GM10266 (cell line): ENCODE data around the gene HNRNPA2B1.
"Not testable (repeated sequence)": the region's sequence is repeated elsewhere in the genome, so short reads cannot be mapped to it uniquely, and the experiment has no call there.

Experiments used
- DNase-seq: peaks from one replicate; pipeline ENCODE4 v3.0.0; 2012; ENCODE audit errors: extremely low spot score
- TF ChIP-seq, protein P1 (sequence below): IDR thresholded peaks from 2 replicates; pipeline ENCODE4 v1.5.1; 2012; ENCODE audit warnings: mild to moderate bottlenecking, low read depth; ENCODE audit not compliant: control insufficient read depth, insufficient read depth; ENCODE audit errors: missing control alignments

The HNRNPA2B1 gene

DNA sequence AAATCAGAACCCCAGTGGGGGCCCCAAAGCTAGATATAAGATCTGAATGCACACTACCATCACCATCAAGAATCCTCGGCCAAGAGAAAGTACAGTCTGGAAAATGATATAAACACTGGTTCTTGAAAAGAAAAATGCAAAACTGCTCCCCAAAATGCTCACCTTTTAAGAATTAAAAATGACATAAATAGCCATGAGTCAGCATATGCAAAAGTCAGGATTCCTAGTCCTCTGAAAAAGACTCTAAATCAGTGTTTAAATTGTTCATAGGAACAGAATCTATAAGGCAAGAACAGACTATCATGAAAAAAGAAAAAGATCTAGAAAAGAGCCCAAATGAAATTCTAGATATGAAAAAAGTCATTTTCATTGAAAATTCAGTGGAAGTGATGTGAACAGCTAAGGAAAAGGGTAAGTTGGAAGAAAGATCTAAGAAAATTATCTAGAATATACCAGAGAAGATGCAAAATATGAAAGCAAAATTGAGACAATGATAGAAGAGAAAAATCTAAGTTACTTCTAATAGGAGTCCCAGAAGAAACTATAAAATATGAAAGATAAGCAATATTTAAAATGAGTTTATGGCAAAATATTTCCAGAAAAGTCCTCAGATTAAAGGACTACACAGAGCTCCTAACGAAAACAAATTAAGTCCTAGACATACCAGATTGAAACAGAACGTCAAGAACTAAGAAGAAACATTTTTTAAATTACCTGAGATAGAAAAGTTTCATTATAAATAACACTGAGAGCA, 18.9 kb downstream of the HNRNPA2B1 start:
- TF ChIP-seq, protein P1, sequence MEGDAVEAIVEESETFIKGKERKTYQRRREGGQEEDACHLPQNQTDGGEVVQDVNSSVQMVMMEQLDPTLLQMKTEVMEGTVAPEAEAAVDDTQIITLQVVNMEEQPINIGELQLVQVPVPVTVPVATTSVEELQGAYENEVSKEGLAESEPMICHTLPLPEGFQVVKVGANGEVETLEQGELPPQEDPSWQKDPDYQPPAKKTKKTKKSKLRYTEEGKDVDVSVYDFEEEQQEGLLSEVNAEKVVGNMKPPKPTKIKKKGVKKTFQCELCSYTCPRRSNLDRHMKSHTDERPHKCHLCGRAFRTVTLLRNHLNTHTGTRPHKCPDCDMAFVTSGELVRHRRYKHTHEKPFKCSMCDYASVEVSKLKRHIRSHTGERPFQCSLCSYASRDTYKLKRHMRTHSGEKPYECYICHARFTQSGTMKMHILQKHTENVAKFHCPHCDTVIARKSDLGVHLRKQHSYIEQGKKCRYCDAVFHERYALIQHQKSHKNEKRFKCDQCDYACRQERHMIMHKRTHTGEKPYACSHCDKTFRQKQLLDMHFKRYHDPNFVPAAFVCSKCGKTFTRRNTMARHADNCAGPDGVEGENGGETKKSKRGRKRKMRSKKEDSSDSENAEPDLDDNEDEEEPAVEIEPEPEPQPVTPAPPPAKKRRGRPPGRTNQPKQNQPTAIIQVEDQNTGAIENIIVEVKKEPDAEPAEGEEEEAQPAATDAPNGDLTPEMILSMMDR: no peak
- DNase-seq: no peak

DNA sequence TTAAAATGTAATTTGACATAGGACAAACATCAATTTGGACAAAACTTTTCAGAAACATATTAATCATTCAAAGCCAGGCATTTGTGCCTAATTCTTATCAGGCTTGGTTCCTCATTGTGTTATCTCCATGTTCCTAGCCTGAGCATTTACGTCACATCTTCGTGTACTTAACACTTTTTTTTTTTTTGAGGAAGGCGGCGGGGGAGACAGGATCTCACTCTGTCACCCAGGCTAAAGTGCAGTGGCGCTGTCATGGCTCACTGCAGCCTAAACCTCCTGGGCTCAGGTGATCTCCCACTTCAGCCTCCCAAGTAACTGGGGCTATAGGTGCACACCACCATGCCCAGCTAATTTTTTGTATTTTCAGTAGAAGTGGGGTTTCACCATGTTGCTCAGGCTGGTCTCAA, 19.8 kb downstream of the HNRNPA2B1 start:
- TF ChIP-seq, protein P1: no peak
- DNase-seq: no peak

DNA sequence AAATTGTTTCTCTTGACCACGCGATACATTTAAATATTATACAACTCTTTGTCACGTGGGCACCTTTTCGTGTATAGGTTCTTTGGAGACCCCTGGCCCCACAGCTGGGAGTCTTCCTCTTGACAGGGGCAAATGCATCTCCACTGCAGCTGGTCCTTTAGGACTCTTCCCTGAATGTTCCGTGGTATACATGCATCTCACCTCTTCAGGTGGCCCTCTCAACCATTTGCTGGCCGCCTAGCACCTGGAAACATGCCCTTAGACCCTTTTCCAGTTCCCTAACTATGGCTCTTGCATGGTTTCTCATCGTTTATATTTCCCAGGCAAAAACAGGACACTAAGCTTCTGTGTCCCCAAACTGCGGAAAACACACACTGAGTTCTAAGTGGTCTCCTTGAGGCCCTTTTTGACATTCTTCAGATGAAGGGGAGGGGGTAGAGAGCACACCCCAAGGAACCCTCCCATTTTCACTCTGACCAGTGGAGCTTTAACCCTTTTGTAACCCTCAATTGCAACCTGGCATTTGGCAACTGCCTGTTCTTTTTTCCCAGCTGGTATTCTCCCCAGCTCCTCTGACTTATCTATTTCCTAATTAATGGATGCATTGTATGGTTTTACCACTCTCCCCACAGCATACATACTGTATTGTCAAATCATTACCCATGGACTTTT, 20.6 kb downstream of the HNRNPA2B1 start:
- TF ChIP-seq, protein P1: no peak
- no peak for DNase-seq

DNA sequence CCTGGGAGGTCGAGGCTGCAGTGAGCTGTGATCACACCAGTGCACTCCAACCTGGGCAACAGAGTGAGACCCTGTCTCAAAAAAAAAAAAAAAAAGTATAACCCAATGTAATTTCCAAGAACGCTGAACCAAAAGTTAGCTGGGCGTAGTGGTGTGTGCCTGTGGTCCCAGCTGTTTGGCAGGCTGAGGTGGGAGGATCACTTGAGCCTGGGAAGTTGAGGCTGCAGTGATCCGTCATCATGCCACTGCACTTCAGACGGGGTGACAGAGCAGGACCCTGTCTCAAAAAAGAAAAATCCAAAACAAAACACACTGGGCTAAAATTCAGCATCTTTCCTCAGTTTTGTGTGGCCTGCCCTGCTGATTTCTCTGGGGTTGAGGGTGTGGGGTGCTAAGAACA, 21.1 kb downstream of the HNRNPA2B1 start:
- TF ChIP-seq, protein P1: no peak
- no peak for DNase-seq

DNA sequence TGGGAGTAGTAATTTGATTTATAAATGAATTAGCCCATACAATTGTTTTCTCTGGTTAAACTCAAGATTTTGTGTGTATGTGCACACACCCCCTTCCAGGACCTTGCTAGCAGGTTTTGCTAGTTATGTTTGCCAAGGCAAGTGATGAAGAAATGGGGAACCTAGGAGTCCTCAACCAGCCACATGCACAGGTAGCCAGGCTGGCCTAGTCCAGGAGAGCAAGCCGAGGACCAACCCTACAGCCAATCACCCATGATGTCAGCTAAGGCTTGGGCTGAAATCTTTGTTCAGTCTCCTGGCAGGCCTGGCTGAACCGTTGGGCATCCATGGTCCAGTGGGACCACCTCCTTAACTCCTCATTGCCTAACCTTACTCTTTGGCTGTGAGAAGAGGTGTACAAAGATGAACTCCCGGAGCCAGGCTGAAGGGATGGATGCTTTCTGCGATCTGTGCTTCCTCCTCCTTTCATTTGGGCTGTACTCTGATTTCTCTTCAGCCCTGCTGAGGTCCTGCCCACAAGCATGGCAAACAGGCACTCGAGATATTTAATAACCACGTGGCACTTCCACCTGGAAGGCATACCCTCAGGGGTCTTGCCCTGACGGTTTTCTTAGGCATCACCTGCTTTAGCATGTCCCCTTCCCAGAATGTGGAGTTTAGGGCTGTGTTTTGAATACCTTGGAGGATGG, 22.1 kb downstream of the HNRNPA2B1 start:
- DNase-seq: no peak
- TF ChIP-seq, protein P1: no peak

DNA sequence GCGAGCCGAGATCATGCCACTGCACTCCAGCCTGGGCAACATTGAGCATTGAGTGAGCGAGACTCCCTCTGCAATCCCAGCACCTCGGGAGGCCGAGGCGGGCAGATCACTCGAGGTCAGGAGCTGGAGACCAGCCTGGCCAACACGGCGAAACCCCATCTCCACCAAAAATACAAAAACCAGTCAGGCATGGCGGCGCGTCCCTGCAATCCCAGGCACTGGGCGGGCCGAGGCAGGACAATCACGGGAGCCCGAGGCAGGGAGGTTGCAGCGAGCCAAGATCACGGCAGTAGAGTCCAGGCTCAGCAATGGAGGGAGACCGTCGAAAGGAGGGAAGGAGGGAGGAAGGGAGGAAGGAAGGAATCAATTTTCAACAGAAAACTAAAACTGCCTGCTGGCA, 23.3 kb downstream of the HNRNPA2B1 start:
- DNase-seq: not testable (repeated sequence)

DNA sequence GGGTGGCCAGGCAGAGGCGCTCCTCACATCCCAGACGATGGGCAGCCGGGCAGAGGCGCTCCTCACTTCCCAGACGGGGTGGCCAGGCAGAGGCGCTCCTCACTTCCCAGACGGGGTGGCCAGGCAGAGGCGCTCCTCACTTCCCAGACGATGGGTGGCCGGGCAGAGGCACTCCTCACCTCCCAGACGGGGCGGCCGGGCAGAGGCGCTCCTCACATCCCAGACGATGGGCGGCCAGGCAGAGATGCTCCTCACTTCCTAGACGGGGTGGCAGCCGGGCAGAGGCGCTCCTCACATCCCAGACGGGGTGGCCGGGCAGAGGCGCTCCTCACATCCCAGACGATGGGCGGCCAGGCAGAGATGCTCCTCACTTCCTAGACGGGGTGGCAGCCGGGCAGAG, 23.9 kb downstream of the HNRNPA2B1 start:
- not testable (repeated sequence) for DNase-seq

DNA sequence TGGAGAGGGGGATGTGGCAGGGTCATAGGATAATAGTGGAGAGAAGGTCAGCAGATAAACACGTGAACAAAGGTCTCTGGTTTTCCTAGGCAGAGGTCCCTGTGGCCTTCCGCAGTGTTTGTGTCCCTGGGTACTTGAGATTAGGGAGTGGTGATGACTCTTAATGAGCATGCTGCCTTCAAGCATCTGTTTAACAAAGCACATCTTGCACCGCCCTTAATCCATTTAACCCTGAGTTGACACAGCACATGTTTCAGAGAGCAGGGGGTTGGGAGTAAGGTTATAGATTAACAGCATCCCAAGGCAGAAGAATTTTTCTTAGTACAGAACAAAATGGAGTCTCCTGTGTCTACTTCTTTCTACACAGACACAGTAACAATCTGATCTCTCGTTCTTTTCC, 24.6 kb downstream of the HNRNPA2B1 start:
- DNase-seq: not testable (repeated sequence)
